H1 (cell line): ENCODE results near the gene MVK. TPM values are rescaled to one million over a fixed set of nuclear protein-coding genes. Genes with fewer than 3 reads are reported as not detected.

ENCODE experiments used
- CTCF ChIA-PET: fragments of 300-600 bp; sonication (Branson Sonifier 250); formaldehyde crosslinking; loops from one replicate; lab custom pipeline; 2021; ENCODE audit not compliant: partially characterized antibody; lab: Charles Lee
- POLR2A ChIA-PET: fragments of 300-600 bp; sonication (Branson Sonifier 250); formaldehyde crosslinking; loops from one replicate; lab custom pipeline; 2021; ENCODE audit warnings: inconsistent platforms; ENCODE audit not compliant: partially characterized antibody; lab: Charles Lee
- DNase-seq, 2 experiments: peaks; one replicate each; pipeline versions ENCODE4 v3.0.0 to v3.0.0-alpha.2; 2010 to 2022; ENCODE audit warnings: low spot score in 2 of 2, low read depth in 1 of 2, mixed read lengths in 1 of 2
- FAIRE-seq: peaks from 2 replicates; lab custom pipeline; 2011; peaks lifted over from hg19 to GRCh38; lab: Jason Lieb, UNC
- H2AFZ ChIP-seq: 2 replicates; pipeline ENCODE4 v1.8.1; 2012; ENCODE audit warnings: low read length, inconsistent platforms
- H2AK5ac ChIP-seq: 2 replicates; pipeline ENCODE4 v1.6.1; 2013; ENCODE audit warnings: low read depth, low read length
- H2BK120ac ChIP-seq: replicated peaks from 2 replicates; pipeline ENCODE3; 2013; ENCODE audit warnings: low read depth, low read length, inconsistent platforms
- H2BK12ac ChIP-seq: 2 replicates; pipeline ENCODE4 v1.6.1; 2013; ENCODE audit warnings: low read depth, low read length
- H2BK15ac ChIP-seq: 2 replicates; pipeline ENCODE4 v1.6.1; 2013; ENCODE audit warnings: low read length
- H2BK20ac ChIP-seq: 2 replicates; pipeline ENCODE4 v1.6.1; 2013; ENCODE audit warnings: low read length
- H2BK5ac ChIP-seq: 2 replicates; pipeline ENCODE4 v1.6.1; 2013; ENCODE audit warnings: low read depth, low read length
- H3K14ac ChIP-seq: 2 replicates; pipeline ENCODE4 v1.6.1; 2013; ENCODE audit warnings: inconsistent platforms; ENCODE audit not compliant: insufficient read length
- H3K18ac ChIP-seq: 2 replicates; pipeline ENCODE4 v1.6.1; 2013; ENCODE audit warnings: low read length; ENCODE audit errors: extremely low read depth
- H3K23ac ChIP-seq: 2 replicates; pipeline ENCODE4 v1.6.1; 2013; ENCODE audit warnings: inconsistent platforms; ENCODE audit not compliant: insufficient read length
- H3K23me2 ChIP-seq: 2 replicates; pipeline ENCODE4 v1.6.1; 2013; ENCODE audit warnings: low read depth, low read length
- H3K27ac ChIP-seq: 2 replicates; pipeline ENCODE4 v1.6.1; 2011; ENCODE audit warnings: low read depth, low read length, inconsistent platforms
- H3K27me3 ChIP-seq, 4 experiments: replicated peaks in 1 of 4; 1 replicate in 1 of 4; 2 replicates in 3 of 4; pipeline versions ENCODE4 v1.6.1 to v1.8.1; 2011 to 2013; ENCODE audit warnings: low read length in 3 of 4, mild to moderate bottlenecking in 3 of 4, inconsistent platforms in 2 of 4, mixed read lengths in 2 of 4, moderate library complexity in 1 of 4; ENCODE audit not compliant: control insufficient read depth in 3 of 4, insufficient read depth in 3 of 4; ENCODE audit errors: extremely low read depth in 1 of 4
- H3K36me3 ChIP-seq, 4 experiments: 2 replicates each; pipeline versions ENCODE4 v1.6.1 to v1.8.1; 2011 to 2013; ENCODE audit warnings: mild to moderate bottlenecking in 4 of 4, low read length in 3 of 4, moderate library complexity in 2 of 4, control low read depth in 1 of 4, inconsistent platforms in 1 of 4; ENCODE audit not compliant: insufficient read depth in 4 of 4, control insufficient read depth in 2 of 4
- H3K4ac ChIP-seq: replicated peaks from 2 replicates; pipeline ENCODE3; 2013; ENCODE audit warnings: low read length, low read depth, mixed read lengths, inconsistent platforms; ENCODE audit not compliant: insufficient read length
- H3K4me1 ChIP-seq, 4 experiments: replicated peaks in 1 of 4; 1 replicate in 1 of 4; 2 replicates in 3 of 4; pipeline versions ENCODE4 v1.6.1 to v1.8.1; 2011 to 2013; ENCODE audit warnings: low read length in 3 of 4, inconsistent platforms in 2 of 4, mixed read lengths in 1 of 4; ENCODE audit not compliant: insufficient read depth in 4 of 4, control insufficient read depth in 3 of 4
- H3K4me2 ChIP-seq, 2 experiments: 2 replicates each; pipeline versions ENCODE4 v1.6.1 to v1.8.1; 2011 to 2013; ENCODE audit warnings: low read depth in 2 of 2, low read length in 2 of 2, control low read depth in 1 of 2, inconsistent platforms in 1 of 2, mild to moderate bottlenecking in 1 of 2; ENCODE audit not compliant: insufficient read depth in 1 of 2
- H3K4me3 ChIP-seq, 4 experiments: fragments of 200-600, 300-600 bp in 1 of 4; sonication (generic), shearing (Covaris generic), sonication (Bioruptor Twin) in 1 of 4; 2 replicates each; pipeline versions ENCODE4 v1.5.1 to v1.8.1; 2011 to 2016; ENCODE audit warnings: low read length in 4 of 4, low read depth in 3 of 4, control low read depth in 2 of 4, inconsistent platforms in 2 of 4, mild to moderate bottlenecking in 2 of 4, mixed read lengths in 1 of 4, moderate library complexity in 1 of 4; ENCODE audit not compliant: insufficient read depth in 2 of 4; ENCODE audit errors: extremely low read depth in 1 of 4
- H3K56ac ChIP-seq: replicated peaks from 2 replicates; pipeline ENCODE3; 2013; ENCODE audit warnings: low read depth, mild to moderate bottlenecking, mixed read lengths, low read length, inconsistent platforms; ENCODE audit not compliant: insufficient read length
- H3K79me1 ChIP-seq: 2 replicates; pipeline ENCODE4 v1.6.1; 2013; ENCODE audit warnings: low read depth, low read length, control low read depth
- H3K79me2 ChIP-seq, 2 experiments: 2 replicates each; pipeline versions ENCODE4 v1.6.1 to v1.8.1; 2012 to 2013; ENCODE audit warnings: low read length in 2 of 2, mild to moderate bottlenecking in 2 of 2, inconsistent platforms in 1 of 2; ENCODE audit not compliant: insufficient read depth in 2 of 2, control insufficient read depth in 1 of 2
- H3K9ac ChIP-seq, 4 experiments: replicated peaks in 1 of 4; 1 replicate in 1 of 4; 2 replicates in 3 of 4; pipeline versions ENCODE4 v1.6.1 to v1.8.1; 2011 to 2013; ENCODE audit warnings: low read depth in 3 of 4, low read length in 3 of 4, control low read depth in 2 of 4, mild to moderate bottlenecking in 2 of 4, moderate library complexity in 2 of 4, inconsistent platforms in 1 of 4; ENCODE audit errors: extremely low read depth in 1 of 4
- H3K9me3 ChIP-seq, 2 experiments: 2 replicates each; pipeline versions ENCODE4 v1.6.1 to v1.8.1; 2012 to 2013; ENCODE audit warnings: mild to moderate bottlenecking in 2 of 2, moderate library complexity in 2 of 2, control low read depth in 1 of 2, inconsistent platforms in 1 of 2, low read depth in 1 of 2, low read length in 1 of 2, mixed read lengths in 1 of 2; ENCODE audit not compliant: insufficient read depth in 2 of 2
- H4K20me1 ChIP-seq, 2 experiments: replicated peaks in 1 of 2; 2 replicates each; pipeline versions ENCODE3 to v1.8.1; 2011 to 2013; ENCODE audit warnings: inconsistent platforms in 2 of 2, low read length in 2 of 2, mild to moderate bottlenecking in 1 of 2; ENCODE audit not compliant: insufficient read depth in 2 of 2, control insufficient read depth in 1 of 2
- H4K5ac ChIP-seq: 2 replicates; pipeline ENCODE4 v1.6.1; 2013; ENCODE audit warnings: low read length, low read depth, mixed read lengths, inconsistent platforms; ENCODE audit not compliant: insufficient read length
- H4K8ac ChIP-seq: 2 replicates; pipeline ENCODE4 v1.8.0; 2013; ENCODE audit warnings: mild to moderate bottlenecking, moderate library complexity, low read length, inconsistent platforms; ENCODE audit not compliant: insufficient read depth; ENCODE audit errors: extremely low read depth
- H4K91ac ChIP-seq: replicated peaks from 2 replicates; pipeline ENCODE3; 2013; ENCODE audit warnings: low read length, mixed read lengths, inconsistent platforms; ENCODE audit not compliant: insufficient read length
- BACH1 ChIP-seq: IDR thresholded peaks from 2 replicates; pipeline ENCODE4 v1.6.1; 2012; ENCODE audit warnings: low read length, improper control_type of control experiment
- CREB1 ChIP-seq: IDR thresholded peaks from 2 replicates; pipeline ENCODE4 v1.6.1; 2012; ENCODE audit warnings: inconsistent platforms
- JUND ChIP-seq: IDR thresholded peaks from 2 replicates; pipeline ENCODE4 v1.6.1; 2011; ENCODE audit warnings: mild to moderate bottlenecking, improper control_type of control experiment, low read length
- MAFK ChIP-seq: IDR thresholded peaks from 2 replicates; pipeline ENCODE4 v1.6.1; 2012; ENCODE audit warnings: low read depth, mild to moderate bottlenecking, improper control_type of control experiment, low read length
- RFX5 ChIP-seq: IDR thresholded peaks from 2 replicates; pipeline ENCODE4 v1.6.1; 2011; ENCODE audit warnings: low read depth, low read length, improper control_type of control experiment, borderline replicate concordance
- SIX5 ChIP-seq: IDR thresholded peaks from 2 replicates; pipeline ENCODE4 v1.6.1; 2011; ENCODE audit warnings: mild to moderate bottlenecking, low read depth, low read length
- TEAD4 ChIP-seq: IDR thresholded peaks from 2 replicates; pipeline ENCODE4 v1.6.1; 2012; ENCODE audit warnings: low read depth, low read length, inconsistent platforms, mixed read lengths
- WGBS, 2 experiments: shearing (Covaris generic) in 1 of 2; methylation state at CpG; one replicate each; pipeline versions ENCODE4 v1.1.6 to v1.1.7; 2013 to 2015; ENCODE audit warnings: low lambda C conversion rate in 2 of 2, mixed read lengths in 2 of 2, inconsistent platforms in 1 of 2, low coverage in 1 of 2, missing lambda C conversion rate in 1 of 2; ENCODE audit not compliant: insufficient replicate concordance in 2 of 2, insufficient coverage in 1 of 2, insufficient read length in 1 of 2; ENCODE audit errors: extremely low coverage in 1 of 2, missing lambda C conversion rate in 1 of 2; 5-methylcytosine and 5-hydroxymethylcytosine counted together
- polyA plus RNA-seq, 7 experiments: library from polyadenylated mRNA; depleted of rRNA in 3 of 7; stranded (reverse) in 5 of 7; unstranded in 2 of 7; fragments of >200 nt in 5 of 7; fragments of 200-250 nt in 2 of 7; gene quantifications; 1 replicate in 5 of 7; 2 replicates in 1 of 7; 4 replicates in 1 of 7; pipeline versions ENCODE4 v1.2.1 to v1.2.3, GENCODE V29; 2011 to 2013; ENCODE audit warnings: missing spikeins in 2 of 7, mixed read lengths in 2 of 7
- total RNA-seq: library from RNA; stranded (reverse); fragmentation: NEBNext Ultra II Directional; extraction: Animal tissue kit (Norgen Biotek cat#: 25700); gene quantifications from 2 replicates; pipeline ENCODE4 v1.2.1, GENCODE V29; 2021

MVK gene
- total and polyA plus RNA-seq, 2 of the 8 experiments (the other 6 are each of a cell fraction or from before 2014, with no cell fraction given) = 15.7 to 20.9 TPM

DNA sequence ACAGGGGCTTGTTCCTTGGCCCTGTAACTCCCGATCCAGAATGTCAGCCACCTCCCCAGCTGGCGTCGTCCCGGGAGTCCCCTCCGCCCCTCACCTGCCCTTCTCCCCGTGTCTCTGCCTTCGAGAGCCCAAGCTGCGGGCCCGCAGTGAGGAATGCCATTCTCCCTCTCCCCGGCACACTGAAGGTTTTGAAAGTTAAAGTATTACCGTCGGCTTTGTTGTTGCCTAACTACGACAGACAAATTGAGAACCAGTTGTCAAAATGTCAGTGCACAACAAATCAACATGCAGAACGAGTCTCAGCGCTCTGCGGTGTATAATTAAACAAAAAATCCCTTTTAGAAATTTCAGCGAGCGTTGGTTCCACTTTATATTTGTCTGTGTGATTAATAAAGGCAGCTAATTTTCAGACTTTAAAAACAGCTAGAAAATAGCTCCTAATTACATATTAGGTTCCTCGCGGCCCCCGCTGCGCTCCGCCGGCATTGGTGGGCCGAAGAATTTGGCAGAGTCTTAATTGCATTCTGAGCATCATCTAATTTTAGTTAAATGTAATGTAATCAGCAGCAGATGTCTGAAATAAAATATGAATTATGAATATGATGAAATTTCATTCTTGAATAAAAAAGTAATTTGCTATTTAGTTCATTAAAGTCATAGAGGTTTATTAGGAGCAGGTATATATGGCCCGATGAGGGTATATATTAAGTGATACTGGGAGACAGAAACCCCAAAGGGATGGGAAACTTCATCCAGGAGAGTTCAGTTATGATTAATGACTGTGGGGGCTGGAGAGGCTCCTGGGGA lies 40.3 kb downstream of the MVK start:
- Histone ChIP-seq H3K56ac (no peak overlapping the region), H2BK120ac (no peak overlapping the region), H3K4ac (no peak overlapping the region), H2AK5ac (no peak overlapping the region), H3K14ac (no peak overlapping the region), H3K23ac (no peak overlapping the region), H3K9me3 (no peaks in the 10 kb centered on the region), H4K20me1 (no peaks in the 10 kb centered on the region), H3K79me1 (no peaks in the 10 kb centered on the region), H3K27ac (no peak overlapping the region), H3K79me2 (no peaks in the 10 kb centered on the region), H2AFZ (no peak overlapping the region), H3K4me1 (peaks cover 0 to 3% (median 0%) of the 10 kb centered on the region in 4 experiments; a peak in 2 of 7 replicates), H3K36me3 (no peaks in the 10 kb centered on the region), H4K91ac (no peak overlapping the region), H2BK15ac (no peak overlapping the region; the same call in 1 of the 2 replicates), H3K4me3 (no peak overlapping the region), H3K18ac (no peak overlapping the region), H3K4me2 (no peak overlapping the region), H3K23me2 (no peaks in the 10 kb centered on the region), H4K5ac (no peak overlapping the region), H2BK5ac (no peak overlapping the region), H2BK20ac (no peak overlapping the region), H3K9ac (no peak overlapping the region), H3K27me3 (peaks cover 0 to 2% (median 0%) of the 10 kb centered on the region in 4 experiments; a peak in 1 of 7 replicates), H2BK12ac (no peak overlapping the region), H4K8ac (no peak overlapping the region; the same call in 1 of the 2 replicates)
- ChIA-PET POLR2A (no interaction called here), CTCF (interaction anchor here (0.6 to 5.7 kb wide), 11 partner anchors 9 to 417 kb away, joined by 3 to 42 read pairs (median 4); no protein-coding TSS in a partner anchor)
- no peak for DNase-seq
- FAIRE-seq = no peak
- TF ChIP-seq RFX5 (no peak), JUND (no peak), CREB1 (no peak), BACH1 (no peak), MAFK (no peak), TEAD4 (no peak), SIX5 (no peak)
- 78% methylated on average over 26 of the region's 26 CpGs; no CpG with 5 or more reads in 1 of the 2 experiments for WGBS, 2 experiments
